Mesenchymal stem cell (in vitro differentiated cells and primary cell): Measurements from ENCODE around the gene NR2F1-AS1.
A peak's percentile ranks its signal among the peaks of the same experiment; 100 is the strongest.
"Not testable (repeated sequence)": the region's sequence is repeated elsewhere in the genome, so short reads cannot be mapped to it uniquely, and the experiment has no call there.

Experiments
- DNase-seq: peaks from one replicate; pipeline ENCODE4 v3.0.0-alpha.2; 2013
- H2AFZ ChIP-seq: one replicate; pipeline ENCODE4 v1.6.1; 2013; ENCODE audit warnings: low read depth, mild to moderate bottlenecking, control low read depth, inconsistent platforms, low read length, moderate library complexity
- H2AK5ac ChIP-seq: 2 replicates; pipeline ENCODE4 v1.6.1; 2013; ENCODE audit warnings: low read length, moderate library complexity, mild to moderate bottlenecking, inconsistent platforms; ENCODE audit not compliant: severe bottlenecking
- H2BK120ac ChIP-seq: one replicate; pipeline ENCODE4 v1.6.1; 2013; ENCODE audit warnings: low read depth, mild to moderate bottlenecking, inconsistent platforms, low read length, moderate library complexity
- H2BK12ac ChIP-seq, 2 experiments: one replicate each; pipeline ENCODE4 v1.6.1; 2013; ENCODE audit warnings: inconsistent platforms in 2 of 2, low read length in 2 of 2, mild to moderate bottlenecking in 2 of 2, moderate library complexity in 2 of 2, control low read depth in 1 of 2
- H2BK15ac ChIP-seq: one replicate; pipeline ENCODE4 v1.6.1; 2013; ENCODE audit warnings: mild to moderate bottlenecking, low read depth, inconsistent platforms; ENCODE audit not compliant: poor library complexity, severe bottlenecking
- H2BK5ac ChIP-seq: 2 replicates; pipeline ENCODE4 v1.6.1; 2013; ENCODE audit warnings: low read depth, mild to moderate bottlenecking, low read length, control low read depth, inconsistent platforms; ENCODE audit not compliant: poor library complexity, severe bottlenecking
- H3K14ac ChIP-seq, 2 experiments: one replicate each; pipeline ENCODE4 v1.6.1; 2013; ENCODE audit warnings: inconsistent platforms in 2 of 2, low read length in 2 of 2, control low read depth in 1 of 2, mild to moderate bottlenecking in 1 of 2, moderate library complexity in 1 of 2
- H3K18ac ChIP-seq, 2 experiments: one replicate each; pipeline ENCODE4 v1.6.1; 2013; ENCODE audit warnings: inconsistent platforms in 2 of 2, low read length in 2 of 2, control low read depth in 1 of 2, low read depth in 1 of 2, mild to moderate bottlenecking in 1 of 2
- H3K23ac ChIP-seq, 2 experiments: one replicate each; pipeline ENCODE4 v1.6.1; 2013; ENCODE audit warnings: inconsistent platforms in 2 of 2, low read length in 2 of 2, mild to moderate bottlenecking in 2 of 2, moderate library complexity in 2 of 2, control low read depth in 1 of 2
- H3K27ac ChIP-seq: 2 replicates; pipeline ENCODE4 v1.5.1; 2013; ENCODE audit warnings: mild to moderate bottlenecking, moderate library complexity, low read length, control low read depth, inconsistent platforms; ENCODE audit not compliant: poor library complexity, severe bottlenecking
- H3K27me3 ChIP-seq, 2 experiments: 2 replicates each; pipeline versions ENCODE4 v1.6.1 to v1.7.0; 2013; ENCODE audit warnings: low read length in 2 of 2, mild to moderate bottlenecking in 2 of 2, moderate library complexity in 2 of 2, control low read depth in 1 of 2, inconsistent platforms in 1 of 2; ENCODE audit not compliant: control insufficient read depth in 1 of 2, insufficient read depth in 1 of 2
- H3K36me3 ChIP-seq, 2 experiments: 2 replicates each; pipeline versions ENCODE4 v1.6.1 to v1.7.0; 2013; ENCODE audit warnings: low read length in 2 of 2, control low read depth in 1 of 2, inconsistent platforms in 1 of 2, low read depth in 1 of 2, mild to moderate bottlenecking in 1 of 2; ENCODE audit not compliant: insufficient read depth in 2 of 2, control insufficient read depth in 1 of 2
- H3K4ac ChIP-seq, 2 experiments: one replicate each; pipeline ENCODE4 v1.6.1; 2013; ENCODE audit warnings: inconsistent platforms in 2 of 2, low read length in 2 of 2, mild to moderate bottlenecking in 2 of 2, moderate library complexity in 2 of 2, control low read depth in 1 of 2, low read depth in 1 of 2
- H3K4me1 ChIP-seq: 2 replicates; pipeline ENCODE4 v1.6.1; 2013; ENCODE audit warnings: low read depth, low read length, control low read depth; ENCODE audit not compliant: control insufficient read depth, insufficient read depth
- H3K4me2 ChIP-seq: 2 replicates; pipeline ENCODE4 v1.6.1; 2013; ENCODE audit warnings: low read length, mild to moderate bottlenecking, inconsistent platforms; ENCODE audit not compliant: poor library complexity, severe bottlenecking
- H3K4me3 ChIP-seq, 2 experiments: 2 replicates each; pipeline versions ENCODE4 v1.5.1 to v1.7.0; 2013; ENCODE audit warnings: low read length in 2 of 2, mild to moderate bottlenecking in 2 of 2, control low read depth in 1 of 2, low read depth in 1 of 2; ENCODE audit not compliant: insufficient read depth in 1 of 2
- H3K79me1 ChIP-seq: replicated peaks from 2 replicates; pipeline ENCODE4 v1.6.1; 2013; ENCODE audit warnings: mild to moderate bottlenecking, control low read depth, low read length, inconsistent platforms; ENCODE audit not compliant: poor library complexity, severe bottlenecking
- H3K9ac ChIP-seq: 2 replicates; pipeline ENCODE4 v1.7.0; 2013; ENCODE audit warnings: mild to moderate bottlenecking, low read length, moderate library complexity
- H3K9me3 ChIP-seq: 2 replicates; pipeline ENCODE4 v1.7.0; 2013; ENCODE audit warnings: mild to moderate bottlenecking, low read length; ENCODE audit not compliant: control insufficient read depth
- H4K8ac ChIP-seq: one replicate; pipeline ENCODE4 v1.6.1; 2013; ENCODE audit warnings: inconsistent platforms, mild to moderate bottlenecking, low read length, moderate library complexity
- H4K91ac ChIP-seq: one replicate; pipeline ENCODE4 v1.6.1; 2013; ENCODE audit warnings: mild to moderate bottlenecking, low read length, inconsistent platforms
- WGBS: methylation state at CpG from one replicate; pipeline ENCODE4 v1.1.7; 2013; ENCODE audit warnings: mixed read lengths; 5-methylcytosine and 5-hydroxymethylcytosine counted together

The NR2F1-AS1 gene

GRCh38 chr5:93462916-93463315, 118.1 kb downstream of the NR2F1-AS1 start:
- Histone ChIP-seq H3K4ac (no peak overlapping the region), H2AK5ac (no peak overlapping the region), H3K79me1 (no peaks in the 10 kb centered on the region), H2BK5ac (no peak overlapping the region), H2AFZ (no peak overlapping the region), H3K27me3 (no peaks in the 10 kb centered on the region), H2BK120ac (no peak overlapping the region), H3K9me3 (peaks cover 24% of the 10 kb centered on the region), H3K9ac (no peak overlapping the region), H3K4me2 (no peak overlapping the region), H2BK12ac (no peak overlapping the region), H3K36me3 (no peaks in the 10 kb centered on the region), H3K4me1 (no peaks in the 10 kb centered on the region), H3K23ac (no peak overlapping the region), H3K4me3 (peak overlapping the region in 1 of 2 experiments; percentile 13), H3K27ac (no peak overlapping the region), H4K91ac (no peak overlapping the region), H3K18ac (no peak overlapping the region), H4K8ac (no peak overlapping the region), H3K14ac (no peak overlapping the region), H2BK15ac (no peak overlapping the region)
- no peak for DNase-seq
- WGBS = 100% methylated on average over 1 of the region's 1 CpG

GRCh38 chr5:93461756-93462155, 119.3 kb downstream of the NR2F1-AS1 start:
- Histone ChIP-seq H2AK5ac (no peak overlapping the region), H3K36me3 (no peaks in the 10 kb centered on the region), H3K4ac (no peak overlapping the region), H3K4me1 (no peaks in the 10 kb centered on the region), H3K9me3 (peaks cover 24% of the 10 kb centered on the region), H2BK5ac (no peak overlapping the region), H3K79me1 (no peaks in the 10 kb centered on the region), H3K27ac (no peak overlapping the region), H4K8ac (no peak overlapping the region), H3K27me3 (no peaks in the 10 kb centered on the region), H3K4me2 (no peak overlapping the region), H3K9ac (no peak overlapping the region), H2BK15ac (no peak overlapping the region), H3K23ac (no peak overlapping the region), H3K4me3 (no peak overlapping the region), H3K14ac (no peak overlapping the region), H4K91ac (no peak overlapping the region), H2AFZ (no peak overlapping the region), H3K18ac (no peak overlapping the region), H2BK120ac (no peak overlapping the region), H2BK12ac (no peak overlapping the region)
- WGBS = no CpG with 5 or more reads among the region's 1 CpG
- peak; percentile 29 for DNase-seq

- H3K9me3 ChIP-seq = peaks cover 24% of the 10 kb centered on the region
- no peak overlapping the region for H3K4me3 ChIP-seq
- H3K36me3 ChIP-seq = no peaks in the 10 kb centered on the region
- no peak overlapping the region for H3K23ac ChIP-seq
- no peak overlapping the region for H2BK12ac ChIP-seq
- no peak overlapping the region for H2AFZ ChIP-seq
- H4K8ac ChIP-seq = no peak overlapping the region
- no peak overlapping the region for H3K4me2 ChIP-seq
- H3K4me1 ChIP-seq = no peaks in the 10 kb centered on the region
- no peak for DNase-seq
- H2BK5ac ChIP-seq = no peak overlapping the region
- no peak overlapping the region for H2AK5ac ChIP-seq
- no peak overlapping the region for H2BK15ac ChIP-seq
- 100% methylated on average over 2 of the region's 2 CpGs for WGBS
- H3K18ac ChIP-seq = no peak overlapping the region
- no peak overlapping the region for H3K14ac ChIP-seq
- H3K9ac ChIP-seq = no peak overlapping the region
- no peaks in the 10 kb centered on the region for H3K79me1 ChIP-seq
- no peaks in the 10 kb centered on the region for H3K27me3 ChIP-seq
- no peak overlapping the region for H2BK120ac ChIP-seq
- H3K27ac ChIP-seq = no peak overlapping the region
- H3K4ac ChIP-seq = no peak overlapping the region
- H4K91ac ChIP-seq = no peak overlapping the region
Measured at GRCh38 chr5:93460286-93460685, 120.7 kb downstream of the NR2F1-AS1 start.

GRCh38 chr5:93456796-93457195, 124.2 kb downstream of the NR2F1-AS1 start:
- H3K27ac ChIP-seq = not testable (repeated sequence)

More at GRCh38 chr5:93456796-93457195, 124.2 kb downstream of the NR2F1-AS1 start:
- 53% methylated on average over 4 of the region's 8 CpGs for WGBS
- not testable (repeated sequence) for H3K4me1 ChIP-seq, H3K23ac ChIP-seq, H3K9me3 ChIP-seq, H2BK5ac ChIP-seq, H3K4me3 ChIP-seq, H3K79me1 ChIP-seq, H3K4me2 ChIP-seq, H2AK5ac ChIP-seq, DNase-seq, H3K27me3 ChIP-seq, H3K9ac ChIP-seq, H3K36me3 ChIP-seq, H3K14ac ChIP-seq, H4K91ac ChIP-seq, H2AFZ ChIP-seq, H3K18ac ChIP-seq, H2BK15ac ChIP-seq, H3K4ac ChIP-seq
- Histone ChIP-seq H4K8ac (peak overlapping the region; percentile 75), H2BK120ac (peak overlapping the region; percentile 5), H2BK12ac (peak overlapping the region in 1 of 2 experiments; percentile 39)
